BJ (cell line): ENCODE results near the gene SYPL2. TPM values are rescaled to one million over a fixed set of nuclear protein-coding genes. Genes with fewer than 3 reads are reported as not detected.

ENCODE experiments used
- CTCF ChIA-PET: fragments of 350-600 bp; formaldehyde crosslinking; extraction: SDS; loops from one replicate; lab custom pipeline; 2021; ENCODE audit warnings: antibody characterized with exemption, inconsistent platforms; lab: Yijun Ruan, JAX
- POLR2A ChIA-PET: fragments of 300-600 bp; sonication (Branson Sonifier 250); formaldehyde crosslinking; extraction: SDS; loops from one replicate; lab custom pipeline; 2021; ENCODE audit warnings: antibody characterized with exemption; lab: Charles Lee
- DNase-seq: peaks from one replicate; pipeline ENCODE4 v3.0.0-alpha.2; 2011; ENCODE audit warnings: low read depth
- H3K27me3 ChIP-seq: 2 replicates; pipeline ENCODE4 v1.6.0; 2011; ENCODE audit warnings: low read length; ENCODE audit not compliant: control insufficient read depth, insufficient read depth
- H3K36me3 ChIP-seq: 2 replicates; pipeline ENCODE4 v1.5.1; 2011; ENCODE audit warnings: low read length; ENCODE audit not compliant: control insufficient read depth, insufficient read depth
- H3K4me3 ChIP-seq: 2 replicates; pipeline ENCODE4 v1.5.1; 2011; ENCODE audit warnings: low read depth, mild to moderate bottlenecking, control low read depth, low read length
- CTCF ChIP-seq: IDR thresholded peaks from 2 replicates; pipeline ENCODE4 v1.5.1; 2011; ENCODE audit warnings: low read depth, mild to moderate bottlenecking, control low read depth, inconsistent platforms, low read length, moderate library complexity; ENCODE audit not compliant: insufficient read depth
- polyA plus RNA-seq: library from polyadenylated mRNA; depleted of rRNA; stranded (reverse); fragments of >200 nt; gene quantifications from 2 replicates; pipeline ENCODE4 v1.2.3, GENCODE V29; 2011

Gene SYPL2
- polyA plus RNA-seq, 1 experiment: 73.1 TPM

GRCh38 chr1:109508001-109508872 is 41.9 kb downstream of the SYPL2 start:
- DNase-seq: no peak
- ChIA-PET POLR2A (interaction anchor here (0.6 kb wide), 1 partner anchor 11 kb away, joined by 3 read pairs; no protein-coding TSS in a partner anchor), CTCF (interaction anchor here (1.2 to 32.2 kb wide), 5 partner anchors 10 to 26 kb away, joined by 3 to 1371 read pairs (median 6); partner anchors contain the start of gene GPR61)
- Histone ChIP-seq H3K27me3 (no peaks in the 10 kb centered on the region), H3K4me3 (no peak overlapping the region), H3K36me3 (no peaks in the 10 kb centered on the region)
- TF ChIP-seq CTCF: no peak

GRCh38 chr1:109508873-109509175 is 42.5 kb downstream of the SYPL2 start:
- Histone ChIP-seq H3K4me3 (peak overlapping the region; percentile 60), H3K27me3 (no peaks in the 10 kb centered on the region), H3K36me3 (no peaks in the 10 kb centered on the region)
- POLR2A ChIA-PET: no interaction called here
- TF ChIP-seq CTCF: no peak
- CTCF ChIA-PET: interaction anchor here (2.2 to 32.2 kb wide), 3 partner anchors 10 to 25 kb away, joined by 6 to 1371 read pairs (median 29); partner anchors contain the start of gene GPR61
- DNase-seq: no peak

GRCh38 chr1:109509176-109510134 is 43.1 kb downstream of the SYPL2 start, which contains the start of gene AMIGO1:
Gene AMIGO1, minus strand, starts transcription at chr1:109509727. Its CDS starts 815 bp downstream, at chr1:109508912.
- POLR2A ChIA-PET: interaction anchor here (0.8 kb wide), 1 partner anchor 51 kb away, joined by 6 read pairs; no protein-coding TSS in a partner anchor

GRCh38 chr1:109513110-109513710 is 46.9 kb downstream of the SYPL2 start:
- POLR2A ChIA-PET: no interaction called here
- Histone ChIP-seq H3K36me3 (no peaks in the 10 kb centered on the region), H3K27me3 (no peaks in the 10 kb centered on the region), H3K4me3 (no peak overlapping the region)
- no peak for TF ChIP-seq CTCF
- no peak for DNase-seq
- CTCF ChIA-PET: interaction anchor here (0.7 to 32.2 kb wide), 4 partner anchors 13 to 471 kb away, joined by 3 to 1371 read pairs (median 22); partner anchors contain the start of genes AHCYL1 and GPR61

More at GRCh38 chr1:109509176-109510134, 43.1 kb downstream of the SYPL2 start, which contains the start of gene AMIGO1:
- DNase-seq: no peak
- no peaks in the 10 kb centered on the region for H3K36me3 ChIP-seq
- H3K27me3 ChIP-seq: no peaks in the 10 kb centered on the region
- no peak for TF ChIP-seq CTCF
- CTCF ChIA-PET: interaction anchor here (1.0 to 32.2 kb wide), 5 partner anchors 11 to 246 kb away, joined by 3 to 1371 read pairs (median 6); partner anchors contain the start of genes CYB561D1 and GPR61
- H3K4me3 ChIP-seq: peak within 1 kb of the TSS; percentile 60
